ENCODE results near the gene TAOK3. TPM values are rescaled to one million over a fixed set of nuclear protein-coding genes. Genes with fewer than 3 reads are reported as not detected.

TAOK3 gene
- total and polyA plus RNA-seq, 2 donors (not counting 1 experiment from before 2014, with no cell fraction given): 30.0 to 80.4 TPM

DNA sequence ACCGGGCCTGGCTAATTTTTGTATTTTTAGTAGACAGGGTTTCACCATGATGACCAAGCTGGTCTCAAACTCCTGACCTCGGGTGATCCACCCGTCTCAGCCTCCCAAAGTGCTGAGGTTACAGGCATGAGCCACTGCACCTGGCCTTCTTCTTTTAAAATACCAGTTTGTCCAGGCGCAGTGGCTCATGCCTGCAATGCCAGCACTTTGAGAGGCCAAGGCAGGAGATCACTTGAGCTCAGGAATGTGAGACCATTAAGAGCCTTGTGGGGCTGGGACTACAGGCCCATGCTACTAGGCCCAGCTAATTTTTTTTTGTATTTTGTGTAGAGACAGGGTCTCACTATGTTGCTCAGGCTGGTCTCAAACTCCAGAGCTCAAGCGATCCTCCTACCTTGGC, 244.8 kb downstream of the TAOK3 start:
- intact Hi-C loops (cut with micrococcal nuclease): no loop called here
- Mint-ChIP-seq H3K27ac (no peak overlapping the region), H3K9me3 (ENCODE audit: insufficient read depth) (no peaks in the 10 kb centered on the region), H3K4me1 (no peaks in the 10 kb centered on the region), H3K4me3 (no peak overlapping the region), H3K27me3 (no peaks in the 10 kb centered on the region)
- H3K4me1 ChIP-seq (ENCODE audit: control insufficient read depth in 2 of 2, insufficient read depth in 2 of 2, low read length in 2 of 2): no peaks in the 10 kb centered on the region
- H3K27ac ChIP-seq (ENCODE audit: low read length in 2 of 2): no peak overlapping the region
- CTCF ChIA-PET: no interaction called here
- POLR2A ChIA-PET: no interaction called here
- H3K4me2 ChIP-seq (replicated peaks; ENCODE audit: low read depth, low read length, poor library complexity, severe bottlenecking): no peak overlapping the region
- ATAC-seq (ENCODE audit: low read depth) (no peak), DNase-seq (no peak)
- TF ChIP-seq, protein P1, sequence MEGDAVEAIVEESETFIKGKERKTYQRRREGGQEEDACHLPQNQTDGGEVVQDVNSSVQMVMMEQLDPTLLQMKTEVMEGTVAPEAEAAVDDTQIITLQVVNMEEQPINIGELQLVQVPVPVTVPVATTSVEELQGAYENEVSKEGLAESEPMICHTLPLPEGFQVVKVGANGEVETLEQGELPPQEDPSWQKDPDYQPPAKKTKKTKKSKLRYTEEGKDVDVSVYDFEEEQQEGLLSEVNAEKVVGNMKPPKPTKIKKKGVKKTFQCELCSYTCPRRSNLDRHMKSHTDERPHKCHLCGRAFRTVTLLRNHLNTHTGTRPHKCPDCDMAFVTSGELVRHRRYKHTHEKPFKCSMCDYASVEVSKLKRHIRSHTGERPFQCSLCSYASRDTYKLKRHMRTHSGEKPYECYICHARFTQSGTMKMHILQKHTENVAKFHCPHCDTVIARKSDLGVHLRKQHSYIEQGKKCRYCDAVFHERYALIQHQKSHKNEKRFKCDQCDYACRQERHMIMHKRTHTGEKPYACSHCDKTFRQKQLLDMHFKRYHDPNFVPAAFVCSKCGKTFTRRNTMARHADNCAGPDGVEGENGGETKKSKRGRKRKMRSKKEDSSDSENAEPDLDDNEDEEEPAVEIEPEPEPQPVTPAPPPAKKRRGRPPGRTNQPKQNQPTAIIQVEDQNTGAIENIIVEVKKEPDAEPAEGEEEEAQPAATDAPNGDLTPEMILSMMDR (IDR thresholded peaks at IDR 0.05): no peak
- no peak for TF ChIP-seq EZH2 (IDR thresholded peaks at IDR 0.05; ENCODE audit: borderline replicate concordance, insufficient read depth, low read depth, low read length, poor library complexity, severe bottlenecking)
- no peaks in the 10 kb centered on the region for H3K9me3 ChIP-seq (ENCODE audit: control extremely low read depth in 1 of 3, control insufficient read depth in 2 of 3, insufficient read depth in 1 of 3, low read length in 2 of 3)
- H3K36me3 ChIP-seq (replicated peaks in 1 of 2; ENCODE audit: control extremely low read depth in 1 of 2, control insufficient read depth in 1 of 2, extremely low read depth in 1 of 2, insufficient read depth in 2 of 2, low read length in 1 of 2): no peaks in the 10 kb centered on the region
- no peak overlapping the region for H3K9ac ChIP-seq (ENCODE audit: low read length)
- no peak overlapping the region for H3K4me3 ChIP-seq (ENCODE audit: control extremely low read depth in 1 of 5, extremely low read depth in 1 of 5, insufficient read depth in 1 of 5, low read depth in 2 of 5, low read length in 4 of 5)
- 91% methylated on average over 4 of the region's 5 CpGs for WGBS (ENCODE audit: insufficient coverage)
- no peak overlapping the region for H2AFZ ChIP-seq (ENCODE audit: insufficient read depth, low read depth, low read length, poor library complexity, severe bottlenecking)
- H3K27me3 ChIP-seq (replicated peaks in 1 of 4; ENCODE audit: control extremely low read depth in 1 of 4, control insufficient read depth in 3 of 4, insufficient read depth in 4 of 4, low read length in 3 of 4): no peaks in the 10 kb centered on the region
- no peaks in the 10 kb centered on the region for H3K79me2 ChIP-seq (ENCODE audit: control insufficient read depth, insufficient read depth, low read length)
- H4K20me1 ChIP-seq (ENCODE audit: control insufficient read depth, insufficient read depth, low read length, poor library complexity, severe bottlenecking): no peaks in the 10 kb centered on the region

DNA sequence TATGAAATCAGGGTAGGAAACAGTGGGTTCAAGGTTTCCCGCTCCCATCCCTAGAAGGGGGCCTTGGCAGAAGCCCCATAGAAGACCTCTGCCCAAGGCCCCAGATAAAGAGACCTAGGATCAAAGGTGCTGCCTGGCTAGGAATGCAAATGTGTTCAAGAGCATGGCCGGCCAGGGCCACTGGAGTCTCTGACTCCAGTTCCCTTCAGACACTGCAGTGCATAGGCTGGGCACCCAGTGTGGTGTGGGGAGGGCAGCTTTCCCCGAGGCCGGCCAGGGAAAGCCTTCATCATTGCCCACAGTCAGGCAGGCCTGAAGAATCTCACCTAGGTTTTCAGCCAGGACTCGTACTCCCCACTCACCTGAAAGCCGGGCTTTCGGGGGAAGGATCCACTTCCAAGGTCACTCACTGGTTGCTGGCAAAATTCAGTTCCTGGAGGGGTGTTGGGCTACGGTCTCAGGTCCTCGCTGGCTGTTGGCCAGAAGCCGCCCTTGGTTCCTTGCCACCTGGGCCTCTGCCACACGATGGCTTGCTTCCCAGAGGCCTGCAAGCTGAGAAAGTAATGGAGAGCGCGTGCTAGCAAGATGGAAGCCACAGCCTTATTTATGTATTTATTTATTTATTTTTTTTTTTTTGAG, 246.5 kb downstream of the TAOK3 start:
- H3K9me3 Mint-ChIP-seq (ENCODE audit: insufficient read depth): no peaks in the 10 kb centered on the region
- WGBS (ENCODE audit: insufficient coverage): 94% methylated on average over 11 of the region's 13 CpGs
- ATAC-seq (ENCODE audit: low read depth) (no peak), DNase-seq (no peak)
- Histone ChIP-seq H3K27me3 (replicated peaks in 1 of 4; ENCODE audit: control extremely low read depth in 1 of 4, control insufficient read depth in 3 of 4, insufficient read depth in 4 of 4, low read length in 3 of 4) (no peaks in the 10 kb centered on the region), H3K36me3 (replicated peaks in 1 of 2; ENCODE audit: control extremely low read depth in 1 of 2, control insufficient read depth in 1 of 2, extremely low read depth in 1 of 2, insufficient read depth in 2 of 2, low read length in 1 of 2) (no peaks in the 10 kb centered on the region), H3K4me3 (ENCODE audit: control extremely low read depth in 1 of 5, extremely low read depth in 1 of 5, insufficient read depth in 1 of 5, low read depth in 2 of 5, low read length in 4 of 5) (no peak overlapping the region), H3K27ac (ENCODE audit: low read length in 2 of 2) (no peak overlapping the region), H3K79me2 (ENCODE audit: control insufficient read depth, insufficient read depth, low read length) (no peaks in the 10 kb centered on the region), H3K4me2 (replicated peaks; ENCODE audit: low read depth, low read length, poor library complexity, severe bottlenecking) (no peak overlapping the region), H2AFZ (ENCODE audit: insufficient read depth, low read depth, low read length, poor library complexity, severe bottlenecking) (no peak overlapping the region), H3K9me3 (ENCODE audit: control extremely low read depth in 1 of 3, control insufficient read depth in 2 of 3, insufficient read depth in 1 of 3, low read length in 2 of 3) (no peaks in the 10 kb centered on the region), H3K9ac (ENCODE audit: low read length) (no peak overlapping the region), H3K4me1 (ENCODE audit: control insufficient read depth in 2 of 2, insufficient read depth in 2 of 2, low read length in 2 of 2) (no peaks in the 10 kb centered on the region), H4K20me1 (ENCODE audit: control insufficient read depth, insufficient read depth, low read length, poor library complexity, severe bottlenecking) (no peaks in the 10 kb centered on the region)
- POLR2A ChIA-PET: no interaction called here
- no peaks in the 10 kb centered on the region for H3K4me1 Mint-ChIP-seq
- intact Hi-C loops (cut with micrococcal nuclease): no loop called here
- no peak overlapping the region for H3K4me3 Mint-ChIP-seq
- H3K27ac Mint-ChIP-seq: no peak overlapping the region
- H3K27me3 Mint-ChIP-seq: no peaks in the 10 kb centered on the region
- TF ChIP-seq EZH2 (IDR thresholded peaks at IDR 0.05; ENCODE audit: borderline replicate concordance, insufficient read depth, low read depth, low read length, poor library complexity, severe bottlenecking): no peak
- TF ChIP-seq, protein P1 (IDR thresholded peaks at IDR 0.05): no peak
- CTCF ChIA-PET: no interaction called here

Measured in B cell (primary cell).